ENCODE results near the gene CSNK1G3.
"Not testable (repeated sequence)": the region's sequence is repeated elsewhere in the genome, so short reads cannot be mapped to it uniquely, and the experiment has no call there.

The CSNK1G3 gene

DNA sequence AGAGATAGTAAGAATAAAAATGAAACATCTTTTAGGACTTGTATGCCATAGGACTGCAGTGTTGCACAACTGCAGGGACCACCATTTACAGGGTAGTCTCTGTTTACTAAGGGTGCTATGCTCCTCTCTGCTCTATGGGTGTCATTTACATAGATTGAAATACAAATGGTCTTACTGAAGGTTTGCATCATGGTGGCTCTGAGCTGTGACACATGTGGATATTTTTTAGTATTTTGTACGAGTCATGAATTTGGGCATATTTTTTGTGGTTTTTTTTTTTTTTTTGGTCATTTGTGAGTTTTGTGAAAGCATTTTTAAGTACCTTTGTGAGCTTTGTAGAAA lies 47.4 kb downstream of the CSNK1G3 start:
- DNase-seq (ENCODE audit: low read depth), result no peak

DNA sequence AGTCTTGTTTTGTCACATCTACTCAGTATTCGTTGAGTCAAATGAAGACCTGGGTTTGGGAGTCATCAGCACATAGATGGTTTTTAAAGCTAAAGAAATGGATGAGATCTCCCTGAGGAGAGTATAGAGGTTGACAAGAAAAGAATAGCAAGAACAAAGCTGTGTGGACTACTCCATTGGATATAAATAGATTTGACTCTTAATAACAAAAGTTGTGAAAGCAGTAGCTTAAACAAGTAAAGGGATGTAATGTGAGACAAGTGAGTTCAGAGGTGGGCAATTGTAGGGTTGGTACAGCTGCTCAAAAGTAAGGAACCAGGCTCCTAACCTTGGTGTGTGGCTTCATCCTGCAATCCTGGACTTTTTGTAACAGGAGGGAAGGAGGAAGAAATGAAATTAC lies 49.3 kb downstream of the CSNK1G3 start:
- DNase-seq (ENCODE audit: low read depth), result no peak

DNA sequence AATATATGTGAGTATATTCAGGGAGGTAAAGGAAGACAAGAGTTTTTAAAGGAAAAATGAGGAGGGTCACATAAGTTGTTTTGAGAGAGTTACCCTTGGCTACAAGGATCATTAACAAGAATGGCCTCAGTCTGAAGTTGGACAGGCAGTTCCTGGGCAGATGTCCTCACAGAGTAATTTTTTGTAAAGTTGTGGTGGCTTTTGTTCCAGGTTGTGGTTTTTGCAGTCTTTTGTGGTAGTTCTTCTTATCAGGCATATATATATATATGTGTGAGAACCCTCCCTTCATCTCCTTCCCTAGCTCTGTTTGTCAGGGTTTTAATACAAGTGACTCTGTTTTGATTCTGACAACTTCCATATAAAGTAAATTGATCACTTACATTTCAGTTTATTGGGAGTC lies 60.0 kb downstream of the CSNK1G3 start:
- no peak for DNase-seq (ENCODE audit: low read depth)

DNA sequence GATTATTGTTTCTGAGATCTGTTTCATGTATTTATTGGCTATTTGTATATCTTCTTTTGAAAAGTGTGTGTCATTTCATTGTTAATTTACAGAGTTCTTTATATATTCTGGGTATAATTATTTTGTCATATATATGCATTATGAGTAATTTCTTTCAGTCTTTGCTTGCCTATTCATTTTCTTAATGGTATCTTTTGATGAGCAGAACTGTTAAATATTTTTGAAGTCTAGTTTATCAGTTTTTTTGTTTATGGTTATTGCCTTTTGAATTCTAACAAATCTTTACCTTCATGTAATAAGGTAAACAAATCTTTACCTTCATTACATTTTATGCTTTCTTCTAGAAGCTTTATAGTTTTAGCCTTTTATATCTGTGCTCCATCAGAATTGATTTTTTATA lies 66.4 kb downstream of the CSNK1G3 start:
- no peak for DNase-seq (ENCODE audit: low read depth)

DNA sequence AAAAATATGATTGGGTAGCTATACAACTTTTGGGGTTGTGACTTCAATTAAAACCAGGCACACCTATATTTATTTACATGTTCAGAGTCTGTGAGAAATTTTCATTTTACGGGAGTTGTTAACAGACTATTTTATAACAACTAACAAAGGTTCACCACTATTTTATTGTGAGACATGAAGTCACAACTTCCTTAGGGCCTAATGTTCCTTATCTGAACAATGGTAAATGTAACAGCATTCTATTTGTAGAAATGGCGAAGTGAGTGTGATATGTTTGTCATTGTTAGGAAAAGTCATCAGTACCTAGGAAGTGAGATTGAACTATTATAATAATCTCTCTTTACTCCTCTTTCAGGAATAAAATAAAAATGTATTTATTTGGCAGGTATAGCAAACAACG lies 67.4 kb downstream of the CSNK1G3 start:
- no peak for DNase-seq (ENCODE audit: low read depth)

DNA sequence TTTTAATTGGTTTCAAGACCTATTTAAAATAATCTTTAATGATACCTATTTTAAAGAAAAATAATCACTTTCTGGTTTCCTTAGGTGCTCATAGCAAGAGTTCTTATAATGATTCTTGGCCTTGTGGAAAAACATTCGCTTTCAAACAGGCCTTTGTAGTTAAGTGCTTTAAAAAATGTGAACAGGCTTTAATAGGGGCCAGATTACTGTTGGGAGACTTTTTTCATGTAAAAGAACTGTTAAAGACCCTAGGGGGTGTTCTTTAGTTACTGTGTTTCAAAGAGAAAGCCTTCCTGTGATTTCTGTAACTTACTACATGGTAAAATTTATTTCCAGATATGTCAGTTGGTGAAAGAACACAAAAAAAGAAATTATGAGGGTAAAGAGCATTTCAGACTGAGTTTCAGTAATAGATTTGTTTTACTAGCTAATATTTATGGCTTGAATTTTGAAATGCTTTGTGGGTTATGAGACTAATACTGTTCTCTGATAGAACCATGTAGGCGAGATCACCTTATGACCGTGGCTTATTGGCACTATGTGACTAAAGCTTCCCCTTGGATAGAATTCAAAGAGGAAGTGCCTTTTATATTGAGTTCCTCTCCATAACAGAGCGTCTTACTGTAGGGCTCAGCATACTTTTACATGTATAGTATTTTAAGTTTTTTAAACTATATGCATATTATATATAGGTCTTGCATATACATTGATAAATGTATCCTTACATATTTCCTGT lies 70.7 kb downstream of the CSNK1G3 start:
- no peak for DNase-seq (ENCODE audit: low read depth)

DNA sequence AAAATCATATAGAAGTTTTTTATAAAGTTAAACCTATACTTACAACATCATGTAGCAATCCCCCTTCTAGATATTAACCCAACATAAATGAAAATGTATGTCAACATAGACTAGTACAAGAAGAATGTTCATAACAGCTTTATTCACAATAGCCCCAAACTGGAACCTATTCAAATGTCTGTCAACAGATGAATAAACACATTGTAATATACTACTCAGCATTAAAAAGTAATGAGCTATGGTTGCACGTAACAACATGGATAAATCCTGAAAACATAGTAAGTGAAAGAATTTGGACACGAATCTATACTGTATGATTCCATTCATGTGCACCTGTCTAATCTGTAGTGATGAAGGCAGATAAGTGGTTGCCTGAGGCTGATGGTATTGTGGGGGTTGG lies 73.9 kb downstream of the CSNK1G3 start:
- no peak for DNase-seq (ENCODE audit: low read depth)

DNA sequence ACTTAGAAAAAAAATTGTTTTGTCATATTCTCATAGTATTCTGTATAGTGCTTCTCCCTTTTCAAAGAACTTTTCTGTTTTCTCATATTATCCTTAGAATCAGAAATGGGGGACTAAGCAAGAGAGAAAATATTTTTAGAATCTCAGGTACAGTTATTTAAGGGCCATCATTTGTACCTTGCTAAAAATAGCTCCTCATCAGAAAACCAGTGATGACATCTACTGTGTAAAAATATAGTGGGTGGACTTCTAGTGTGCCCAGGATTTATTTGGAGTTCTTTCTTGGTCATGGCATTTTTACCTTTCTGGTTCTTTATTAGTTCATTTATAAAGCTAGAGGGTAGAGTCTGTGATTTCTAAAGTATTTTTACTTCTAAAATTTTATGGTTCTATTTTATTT lies 82.5 kb downstream of the CSNK1G3 start:
- DNase-seq (ENCODE audit: low read depth), result no peak

DNA sequence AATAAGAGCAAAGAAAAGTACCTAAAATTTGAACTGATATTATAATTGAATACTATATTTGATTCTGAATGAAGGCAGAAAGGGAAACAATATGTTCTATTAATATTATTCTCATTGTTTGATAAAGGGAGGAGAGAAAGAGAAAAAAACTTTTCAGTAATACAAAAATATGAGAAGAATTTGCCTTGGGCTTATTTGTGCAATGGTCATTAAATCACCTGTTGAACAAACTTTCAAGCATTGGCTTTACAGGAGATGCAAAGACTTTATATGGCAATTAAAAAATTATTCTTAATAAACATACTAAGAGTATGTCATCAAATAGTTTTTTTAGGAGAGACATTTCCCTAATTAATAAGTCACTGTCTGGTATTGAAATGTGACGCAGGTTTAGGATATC lies 85.0 kb downstream of the CSNK1G3 start:
- no peak for DNase-seq (ENCODE audit: low read depth)

DNA sequence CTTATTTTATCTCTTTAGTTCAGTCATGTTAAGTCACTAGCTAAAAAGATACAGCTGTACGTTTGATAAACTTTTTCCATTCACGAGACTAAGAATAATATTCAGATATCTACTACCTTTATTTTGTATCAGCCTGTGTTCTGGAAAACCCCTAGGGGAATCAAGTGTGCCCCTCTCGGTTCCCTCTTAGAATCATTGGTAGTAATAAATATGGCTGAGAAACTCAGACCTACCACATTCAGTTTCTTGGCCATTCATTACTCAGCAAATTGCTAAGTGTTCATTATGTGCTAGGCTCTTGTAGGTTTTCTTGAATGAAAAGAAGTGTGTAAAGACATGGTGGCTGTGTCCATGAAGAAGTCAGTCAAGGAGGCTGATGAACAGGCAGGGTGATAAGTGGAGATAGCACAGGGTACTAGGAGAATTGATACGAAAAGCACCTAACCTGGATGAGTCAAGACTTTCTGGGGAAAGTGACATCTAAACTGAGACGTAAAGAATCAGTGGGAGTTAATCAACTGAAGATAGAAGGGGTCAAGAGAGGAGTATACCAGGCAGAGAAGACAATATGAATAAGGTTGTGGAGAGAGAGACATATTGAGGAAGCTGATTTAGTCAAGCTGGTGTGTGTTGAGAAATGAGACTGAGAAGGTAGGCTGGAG lies 86.2 kb downstream of the CSNK1G3 start:
- DNase-seq (ENCODE audit: low read depth), result no peak

DNA sequence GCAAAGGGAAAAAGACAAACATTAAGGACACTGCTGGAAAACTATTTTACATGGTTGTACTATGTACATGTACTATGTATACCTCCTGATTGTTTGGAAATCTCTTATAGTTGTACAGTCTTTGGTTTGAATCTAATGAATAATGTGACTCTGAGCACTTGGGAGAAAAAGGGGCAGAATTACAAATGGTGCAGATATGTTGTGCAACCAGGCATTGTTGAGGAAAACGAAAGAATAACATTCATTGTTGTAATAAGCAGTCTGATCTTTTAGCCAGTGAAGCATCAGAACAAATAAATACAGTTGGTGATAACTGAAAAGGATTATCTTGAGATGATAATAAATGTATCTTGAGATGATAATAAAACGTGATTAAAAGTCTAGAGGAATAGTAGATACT lies 87.2 kb downstream of the CSNK1G3 start:
- no peak for DNase-seq (ENCODE audit: low read depth)

DNA sequence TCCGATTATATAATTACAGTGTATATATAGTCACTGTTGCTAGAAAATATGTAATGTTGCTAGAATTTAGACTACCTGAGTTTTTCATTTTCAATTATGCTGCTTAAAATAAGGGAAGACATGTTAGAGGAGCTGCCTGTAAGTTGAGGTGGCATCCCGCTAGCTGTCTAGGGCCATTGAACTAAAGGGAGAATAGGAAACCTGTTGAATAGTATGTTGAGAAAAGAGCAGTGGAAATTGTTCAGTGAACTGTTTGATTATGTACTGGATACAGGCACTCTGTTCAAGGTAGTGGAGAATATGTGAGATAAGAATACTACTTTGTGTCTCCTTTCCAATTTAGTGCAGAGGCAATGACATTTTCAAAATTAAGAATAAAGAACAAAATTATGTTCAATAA lies 89.6 kb downstream of the CSNK1G3 start:
- DNase-seq (ENCODE audit: low read depth), result no peak

DNA sequence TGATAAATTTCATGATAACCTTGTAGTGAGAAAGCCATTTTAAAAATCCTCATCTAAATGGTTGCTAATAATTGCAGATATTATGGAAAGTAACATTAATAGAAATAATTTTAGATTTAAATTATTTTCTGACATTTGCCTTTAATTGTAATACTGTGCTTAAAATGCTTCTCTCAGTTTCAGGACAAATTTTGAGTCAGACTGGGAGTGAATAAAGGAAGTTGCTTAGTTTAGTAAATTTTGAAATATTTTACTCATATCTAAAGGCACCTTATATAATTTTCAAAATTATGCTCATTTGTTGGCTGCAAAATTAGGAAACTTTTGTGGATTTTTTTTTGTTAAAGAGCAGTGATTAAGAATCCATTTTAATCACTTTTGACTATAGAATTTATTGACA lies 93.8 kb downstream of the CSNK1G3 start:
- no peak for DNase-seq (ENCODE audit: low read depth)

DNA sequence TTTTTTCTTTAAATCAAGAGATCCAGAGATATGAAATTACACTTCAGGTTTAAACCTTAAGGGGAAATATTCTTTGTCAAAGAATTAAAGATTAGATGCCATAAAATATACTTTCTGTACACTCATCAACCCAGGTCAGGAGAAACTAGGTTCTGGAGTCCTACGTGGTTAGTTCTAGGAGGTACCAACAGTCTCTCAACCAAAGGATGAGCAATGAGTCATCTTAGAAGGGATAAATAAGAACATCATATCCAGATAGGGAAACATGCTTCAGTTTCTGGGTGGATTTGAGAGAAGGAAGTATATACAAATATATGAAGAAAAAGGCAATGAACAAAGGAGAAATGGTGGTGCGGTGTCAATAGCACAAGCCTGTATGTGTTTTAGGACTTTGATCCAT lies 98.2 kb downstream of the CSNK1G3 start:
- DNase-seq (ENCODE audit: low read depth), result no peak

DNA sequence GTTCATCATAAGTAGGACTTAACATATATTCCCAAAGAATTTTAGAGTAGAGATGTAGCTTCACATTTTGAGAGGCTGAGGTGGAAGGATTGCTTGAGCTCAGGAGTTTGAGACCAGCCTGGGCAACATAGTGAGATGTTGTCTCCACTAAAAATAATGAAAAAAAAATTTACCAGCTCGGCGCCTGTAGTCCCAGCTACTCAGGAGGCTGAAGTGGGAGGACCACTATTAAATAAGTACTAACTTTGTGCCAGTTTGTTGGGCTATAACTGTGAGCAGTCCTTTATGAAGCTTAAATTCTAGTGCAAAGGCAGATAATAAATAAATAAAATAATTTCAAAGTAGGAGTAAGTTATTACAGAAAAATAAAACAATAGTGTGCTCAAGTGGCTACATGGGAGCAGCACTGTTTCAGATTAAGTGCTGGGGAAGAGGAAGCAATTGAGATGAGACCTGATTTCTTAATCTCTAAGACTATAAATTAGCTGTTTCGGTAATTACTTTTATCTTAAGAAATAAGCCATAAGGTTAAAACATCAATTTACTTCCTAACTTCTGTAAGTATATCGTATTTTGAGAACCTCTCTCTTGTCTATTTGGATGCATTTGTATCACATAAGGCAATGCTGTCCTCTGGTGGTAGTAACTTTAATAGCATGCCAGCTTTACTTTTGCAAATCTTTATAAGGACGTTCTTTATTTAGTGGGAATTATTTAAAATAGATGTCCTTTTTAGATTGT lies 98.9 kb downstream of the CSNK1G3 start:
- DNase-seq (ENCODE audit: low read depth), result no peak

DNA sequence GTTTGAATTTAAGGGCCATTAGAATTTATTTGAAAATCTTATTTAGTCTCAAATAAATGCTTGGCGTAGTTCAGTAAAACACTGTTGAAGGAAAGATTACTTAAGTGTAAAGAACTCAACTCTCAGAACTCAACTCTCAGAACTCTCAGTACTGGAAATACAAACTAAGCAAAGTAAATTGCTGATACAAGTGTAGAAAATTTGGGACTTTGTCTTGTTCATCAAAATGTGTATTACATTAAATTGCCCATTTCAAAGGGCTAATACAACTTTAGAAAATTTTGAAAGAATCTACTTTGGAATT lies 99.4 kb downstream of the CSNK1G3 start:
- DNase-seq (ENCODE audit: low read depth), result no peak

DNA sequence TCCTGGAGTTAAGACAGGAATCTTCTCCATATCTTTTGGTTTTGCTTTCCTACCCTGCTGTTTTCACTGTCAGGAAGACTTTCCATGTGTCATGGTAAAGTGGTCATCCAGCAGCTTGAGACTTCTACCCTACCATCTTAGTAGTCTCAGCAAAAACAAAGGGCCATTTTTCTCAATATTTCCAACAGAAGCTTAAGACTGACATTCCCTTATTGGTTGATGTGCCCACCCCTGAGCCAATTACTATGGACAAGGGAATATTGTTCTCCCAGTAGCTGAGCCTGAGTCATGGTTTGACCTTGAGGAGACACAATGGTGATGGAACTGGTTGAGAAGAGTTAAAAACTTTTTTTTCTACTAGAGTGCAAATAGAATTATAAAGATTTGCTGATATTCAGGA lies 105.6 kb downstream of the CSNK1G3 start:
- no peak for DNase-seq (ENCODE audit: low read depth)

DNA sequence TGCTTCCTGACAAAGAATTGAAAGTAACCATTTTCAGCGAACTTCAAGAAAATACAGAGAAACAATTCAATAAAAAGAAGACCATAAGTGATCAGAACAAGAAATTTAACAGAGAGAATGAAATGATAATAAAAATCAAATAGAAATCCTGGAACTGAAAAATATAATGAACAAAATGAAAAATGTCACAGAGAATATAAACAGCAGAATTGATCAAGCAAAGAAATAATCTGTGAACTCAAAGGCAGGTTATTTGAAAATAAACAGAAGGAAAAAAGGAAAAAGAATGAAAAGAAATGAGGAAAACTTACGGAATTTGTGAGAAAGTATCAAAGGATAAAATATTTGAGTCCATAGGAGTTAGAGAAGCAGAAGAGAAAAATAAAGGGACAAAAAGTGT lies 114.1 kb downstream of the CSNK1G3 start:
- no peak for DNase-seq (ENCODE audit: low read depth)

DNA sequence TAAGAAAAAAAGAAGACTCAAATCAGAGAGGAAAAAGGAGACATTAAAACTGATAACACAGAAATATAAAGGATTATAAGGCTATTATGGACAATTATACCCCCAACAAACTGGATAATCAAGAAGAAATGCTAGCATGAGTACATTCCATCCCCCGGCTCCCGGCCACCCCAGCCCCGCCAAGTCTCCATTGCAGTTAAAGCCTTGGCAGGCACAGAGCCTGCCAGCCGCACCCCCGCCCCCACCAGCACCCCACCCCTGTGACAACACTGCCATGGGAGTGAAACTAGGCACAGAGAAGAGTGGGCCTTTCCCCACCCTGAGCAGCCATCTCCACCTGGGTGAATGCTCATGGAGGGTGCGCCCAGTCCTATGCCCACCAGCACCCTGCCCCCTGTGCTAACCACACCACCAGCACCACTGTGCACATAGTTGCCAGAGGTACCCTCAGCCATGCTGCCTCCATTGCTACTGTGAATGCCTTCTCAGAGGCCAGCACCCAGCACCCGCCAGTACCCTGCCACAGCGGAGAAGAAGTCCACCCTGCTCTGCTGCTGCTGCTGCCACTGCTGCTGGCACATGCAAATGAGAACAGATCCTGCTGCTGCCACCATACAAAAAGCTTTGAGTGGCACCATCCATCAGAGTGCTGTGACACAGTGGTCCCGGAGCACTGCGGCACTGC lies 117.0 kb downstream of the CSNK1G3 start:
- no peak for DNase-seq (ENCODE audit: low read depth)

DNA sequence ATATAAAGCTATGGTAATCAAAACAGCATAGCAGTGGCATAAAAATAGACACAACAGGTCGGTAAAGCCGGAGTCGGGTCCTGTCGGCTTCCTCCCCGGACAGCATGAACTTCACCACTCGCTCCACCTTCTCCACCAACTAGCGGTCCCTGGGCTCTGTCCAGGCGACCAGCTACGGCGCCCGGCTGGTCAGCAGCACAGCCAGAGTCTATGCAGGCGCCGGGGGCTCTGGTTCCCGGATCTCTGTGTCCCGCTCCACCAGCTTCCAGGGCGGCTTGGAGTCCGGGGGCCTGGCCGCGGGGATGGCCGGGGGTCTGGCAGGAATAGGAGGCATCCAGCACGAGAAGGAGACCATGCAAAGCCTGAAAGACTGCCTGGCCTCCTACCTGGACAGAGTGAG lies 124.0 kb downstream of the CSNK1G3 start:
- no peak for DNase-seq (ENCODE audit: low read depth)

DNA sequence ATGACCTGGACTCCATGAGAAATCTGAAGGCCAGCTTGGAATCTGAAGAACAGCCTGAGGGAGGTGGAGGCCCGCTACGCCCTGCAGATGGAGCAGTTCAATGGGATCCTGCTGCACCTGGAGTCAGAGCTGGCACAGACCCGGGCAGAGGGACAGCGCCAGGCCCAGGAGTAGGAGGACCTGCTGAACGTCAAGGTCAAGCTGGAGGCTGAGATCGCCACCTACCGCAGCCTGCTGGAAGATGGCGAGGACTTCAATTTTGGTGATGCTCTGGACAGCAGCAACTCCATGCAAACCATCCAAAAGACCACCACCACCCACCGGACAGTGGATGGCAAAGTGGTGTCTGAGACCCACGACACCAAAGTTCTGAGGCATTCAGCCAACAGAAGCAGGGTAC lies 125.1 kb downstream of the CSNK1G3 start:
- not testable (repeated sequence) for DNase-seq (ENCODE audit: low read depth)

DNA sequence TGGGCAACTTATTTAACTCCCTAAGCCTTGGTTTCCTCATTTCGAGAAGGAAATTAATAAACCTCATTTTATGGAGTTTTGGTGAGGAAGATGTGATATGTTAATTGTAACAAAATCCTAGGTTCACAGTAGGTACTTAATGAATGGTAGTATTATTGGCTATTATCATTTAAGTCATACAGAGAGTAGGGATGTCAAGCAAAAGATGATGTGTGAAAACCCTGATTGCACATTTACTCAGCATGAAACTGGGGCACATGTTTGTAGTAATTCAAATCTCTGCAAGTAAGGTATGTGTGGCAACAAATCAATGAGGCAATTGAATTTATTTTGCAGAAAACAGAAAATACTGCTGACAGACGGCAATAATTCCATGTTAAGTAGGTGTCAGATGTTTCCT lies 127.3 kb downstream of the CSNK1G3 start:
- no peak for DNase-seq (ENCODE audit: low read depth)

DNA sequence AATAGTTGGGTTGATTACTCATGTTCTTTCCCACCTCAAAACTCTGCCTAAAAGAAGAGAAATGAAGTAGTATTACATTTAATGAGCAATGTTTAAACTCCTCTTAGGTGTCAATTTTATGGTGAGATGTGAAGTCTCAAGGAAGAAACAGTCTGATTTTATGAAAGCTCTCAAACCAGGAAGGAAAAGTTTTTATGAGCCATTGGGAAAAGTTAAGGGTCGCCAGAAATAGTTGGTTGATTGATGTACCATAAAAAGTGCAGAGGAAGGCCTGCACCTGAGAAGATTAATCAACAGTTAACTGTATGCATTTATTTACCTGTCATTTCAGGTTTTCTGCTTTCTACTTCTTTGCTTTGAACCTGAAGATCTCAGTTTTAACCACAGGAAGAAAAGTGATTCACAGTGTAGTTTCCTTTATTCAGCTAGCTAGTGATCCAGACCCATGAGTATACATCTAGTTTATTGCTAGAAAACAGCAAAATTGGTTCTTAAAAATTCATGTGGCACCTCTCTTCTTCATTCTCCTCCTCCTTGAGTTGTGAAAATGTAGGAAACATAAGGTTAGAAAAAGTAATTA lies 133.1 kb downstream of the CSNK1G3 start:
- no peak for DNase-seq (ENCODE audit: low read depth)
